Heart right ventricle (tissue), 16 donors: Measurements from ENCODE around the gene QPCTL. TPM values are rescaled to one million over a fixed set of nuclear protein-coding genes. Genes with fewer than 3 reads are reported as not detected.
A peak's percentile ranks its signal among the peaks of the same experiment; 100 is the strongest.

ENCODE experiments used
- ATAC-seq, 8 donors: fragments of 200-7000 bp; cut with Tn5 transposase; one replicate each; pipeline ENCODE4 v1.9.1; 2020; ENCODE audit warnings: mild to moderate bottlenecking in 8 of 8, moderate library complexity in 8 of 8, moderate number of reproducible peaks in 1 of 8
- DNase-seq, 2 donors: peaks; one replicate each; pipeline ENCODE4 v3.0.0-alpha.2; 2020
- H3K27ac ChIP-seq, 10 donors: fragments of 200-600 bp; sonication (generic) in 2 of 10; one replicate each; pipeline versions ENCODE4 v1.5.0 to v1.8.0; 2020 to 2022; ENCODE audit warnings: mild to moderate bottlenecking in 3 of 10
- H3K27me3 ChIP-seq, 7 donors: fragments of 200-600 bp; one replicate each; pipeline ENCODE4 v1.8.0; 2021 to 2022; ENCODE audit warnings: mild to moderate bottlenecking in 2 of 7
- H3K36me3 ChIP-seq, 9 donors: fragments of 200-600 bp; sonication (generic) in 1 of 9; one replicate each; pipeline versions ENCODE4 v1.5.0 to v1.8.0; 2020 to 2022; ENCODE audit warnings: mild to moderate bottlenecking in 2 of 9
- H3K4me1 ChIP-seq, 9 donors: fragments of 200-600 bp; sonication (generic) in 1 of 9; one replicate each; pipeline versions ENCODE4 v1.5.0 to v1.8.0; 2020 to 2022; ENCODE audit warnings: mild to moderate bottlenecking in 4 of 9
- H3K4me3 ChIP-seq, 10 donors: fragments of 200-600 bp; sonication (generic) in 2 of 10; one replicate each; pipeline versions ENCODE4 v1.5.0 to v1.8.0; 2020 to 2022; ENCODE audit warnings: mild to moderate bottlenecking in 7 of 10, moderate library complexity in 2 of 10
- H3K9me3 ChIP-seq, 11 donors: fragments of 200-600 bp in 10 of 11; sonication (generic) in 2 of 11; one replicate each; pipeline versions ENCODE4 v1.5.0 to v1.8.0; 2013 to 2022; ENCODE audit warnings: mild to moderate bottlenecking in 2 of 11, control low read depth in 1 of 11, moderate library complexity in 1 of 11
- CTCF ChIP-seq, 9 donors: fragments of 200-600 bp; sonication (generic) in 2 of 9; IDR thresholded peaks; one replicate each; pipeline versions ENCODE4 v1.5.0 to v1.8.0; 2021 to 2022; ENCODE audit warnings: antibody characterized with exemption in 9 of 9, mild to moderate bottlenecking in 5 of 9, moderate library complexity in 1 of 9
- WGBS, 2 donors: extraction: QIAGEN DNeasy Blood & Tissue Kit; methylation state at CpG; one replicate each; pipeline ENCODE4 v1.1.7; 2013; ENCODE audit warnings: inconsistent platforms in 1 of 2; 5-methylcytosine and 5-hydroxymethylcytosine counted together
- intact Hi-C, 10 donors: fragments of 100-400 bp; cut with DNase I; formaldehyde crosslinking; loops; one replicate each; pipeline versions ENCODE4 v1.11.1 to v1.14.2; 2022
- polyA plus RNA-seq, 2 donors: library from polyadenylated mRNA; stranded (reverse); fragments of 200-250 nt; gene quantifications; one replicate each; pipeline ENCODE4 v1.2.3, GENCODE V29; 2013
- total RNA-seq, 10 donors: library from RNA; stranded (reverse); fragmentation: NEBNext Ultra II Directional in 3 of 10; extraction: Animal tissue kit (Norgen Biotek cat#: 25700) in 3 of 10; gene quantifications; one replicate each; pipeline versions ENCODE4 v1.2.1 to v1.2.4, GENCODE V29; 2021 to 2023
- donor health status: Arrhythmogenic right ventricular cardiomyopathy.
- donor health status: ischemic (EF 13 %, LVEDD 7.1; RV severe dilation, severe dysfunction).
- donor health status: healthy with polysubstance abuse.
- donor health status: DM: no; HTN: yes; CAD: no.
- donor health status: DM: no; HTN: no; CAD: no.
- donor health status: ischemic (EF 25% LVEDD 6.9; RV normal size, moderate dysfunction).
- donor health status: ischemic (EF 25% LVEDD 5.7; RV mildly dilated, moderate dysfunction).
- donor health status: healthy.
- donor health status: DM: yes; HTN: yes; CAD: no.
- donor health status: Ischemic cardiomyopathy.
- donor health status: ischemic (EF 35%, LVEDD 5.7; RV mildly dilated, moderate dysfunction).
- donor health status: nonischemic (EF 11% LVEDD 7.7; RV severe dilation, severe dysfunction).
- donor health status: DM: yes; HTN: yes; CAD: no.
- donor health status: PGD.
- donor health status: ischemic (EF 29% LVEDD 5.4; RV normal size, mild dysfunction).
- donor health status: nonischemic (EF 23%, LVEDD 6.1; RV moderate dilation, normal function).

Gene QPCTL
- total and polyA plus RNA-seq, 12 donors: 1.8 to 4.5 (median 2.6) TPM

GRCh38 chr19:45660636-45661035 is 31.8 kb upstream of the QPCTL start:
- no peaks in the 10 kb centered on the region for H3K9me3 ChIP-seq
- WGBS, 2 donors: 39 to 42% methylated on average over 8 of the region's 8 CpGs
- no peak overlapping the region for H3K27ac ChIP-seq
- no peak for TF ChIP-seq CTCF (IDR thresholded peaks at IDR 0.05)
- DNase-seq (no peak), ATAC-seq (peak in 1 of 8 donors; percentile 15)
- no peaks in the 10 kb centered on the region for H3K4me1 ChIP-seq
- intact Hi-C loops: no loop called here
- H3K4me3 ChIP-seq: no peak overlapping the region
- peaks cover 0 to 27% (median 16%) of the 10 kb centered on the region in 7 donors for H3K27me3 ChIP-seq
- H3K36me3 ChIP-seq: no peaks in the 10 kb centered on the region

- DNase-seq: no peak
- WGBS, 2 donors: 83 to 95% methylated on average over 1 of the region's 1 CpG
- no peak overlapping the region for H3K27ac ChIP-seq
- H3K27me3 ChIP-seq: peaks cover 0 to 58% (median 38%) of the 10 kb centered on the region in 7 donors
- ATAC-seq: no peak
- no peaks in the 10 kb centered on the region for H3K36me3 ChIP-seq
- no peak for TF ChIP-seq CTCF (IDR thresholded peaks at IDR 0.05)
- peaks cover 0 to 15% (median 10%) of the 10 kb centered on the region in 9 donors for H3K4me1 ChIP-seq
- H3K4me3 ChIP-seq: no peak overlapping the region
- intact Hi-C loops: no loop called here
- H3K9me3 ChIP-seq: no peaks in the 10 kb centered on the region
Measured at GRCh38 chr19:45663800-45664199, 28.7 kb upstream of the QPCTL start.

GRCh38 chr19:45664575-45664974 is 27.9 kb upstream of the QPCTL start:
- H3K27ac ChIP-seq: no peak overlapping the region
- TF ChIP-seq CTCF (IDR thresholded peaks at IDR 0.05): no peak
- no peak overlapping the region for H3K4me3 ChIP-seq
- WGBS, 2 donors: 66 to 71% methylated on average over 7 of the region's 7 CpGs
- intact Hi-C loops: no loop called here
- no peaks in the 10 kb centered on the region for H3K36me3 ChIP-seq
- peaks cover 0 to 66% (median 44%) of the 10 kb centered on the region in 7 donors for H3K27me3 ChIP-seq
- ATAC-seq (no peak), DNase-seq (no peak)
- H3K9me3 ChIP-seq: no peaks in the 10 kb centered on the region
- H3K4me1 ChIP-seq: peaks cover 2 to 23% (median 18%) of the 10 kb centered on the region in 9 donors

- DNase-seq (peak; percentile 51 to 71), ATAC-seq (peak; percentile 47 to 85 (median 65))
- peaks cover 0 to 82% (median 65%) of the 10 kb centered on the region in 7 donors for H3K27me3 ChIP-seq
- H3K4me1 ChIP-seq: peaks cover 2 to 33% (median 20%) of the 10 kb centered on the region in 9 donors
- H3K27ac ChIP-seq: peak within 1 kb of the TSS in 7 of 10 donors; percentile 19 to 60 (median 32)
- peak within 1 kb of the TSS; percentile 12 to 56 (median 50) for H3K4me3 ChIP-seq
- intact Hi-C loops: no loop called here
- H3K36me3 ChIP-seq: no peaks in the 10 kb centered on the region
- TF ChIP-seq CTCF (IDR thresholded peaks at IDR 0.05): no peak
- 10 to 13% methylated on average over 15 of the region's 15 CpGs for WGBS, 2 donors
- no peaks in the 10 kb centered on the region for H3K9me3 ChIP-seq
Measured at GRCh38 chr19:45667620-45668341, 24.7 kb upstream of the QPCTL start, which contains the start of gene GIPR. Gene GIPR (plus strand): TSS chr19:45668221. CDS start chr19:45669521, 1,300 bp downstream.
